Measurements from ENCODE around the gene GALNT2.

The GALNT2 gene

GRCh38 chr1:230050973-230051735 is 15.9 kb upstream of the GALNT2 start:
- no peak for DNase-seq (ENCODE audit: low read depth in 4 of 4, low spot score in 1 of 4)

DNA sequence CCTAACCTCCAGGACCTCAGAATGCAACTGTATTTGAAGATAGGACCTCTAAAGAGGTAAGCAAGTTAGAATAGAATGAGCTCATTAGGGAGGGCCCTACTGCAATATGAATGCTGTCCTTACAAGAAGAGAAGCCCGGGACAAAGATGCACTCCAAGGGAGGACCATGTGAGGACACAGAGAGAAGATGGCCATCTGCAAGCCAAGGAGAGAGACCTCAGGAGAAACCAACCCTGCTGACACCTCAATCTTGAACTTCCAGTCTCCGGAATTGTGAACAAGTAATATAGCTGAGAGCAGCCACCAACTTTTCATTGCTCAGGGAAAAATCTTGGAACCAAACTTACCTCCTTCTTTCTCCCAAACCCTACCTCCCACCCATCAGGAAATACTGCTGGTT is 15.0 kb upstream of the GALNT2 start:
- DNase-seq (ENCODE audit: low read depth in 4 of 4, low spot score in 1 of 4): no peak

DNA sequence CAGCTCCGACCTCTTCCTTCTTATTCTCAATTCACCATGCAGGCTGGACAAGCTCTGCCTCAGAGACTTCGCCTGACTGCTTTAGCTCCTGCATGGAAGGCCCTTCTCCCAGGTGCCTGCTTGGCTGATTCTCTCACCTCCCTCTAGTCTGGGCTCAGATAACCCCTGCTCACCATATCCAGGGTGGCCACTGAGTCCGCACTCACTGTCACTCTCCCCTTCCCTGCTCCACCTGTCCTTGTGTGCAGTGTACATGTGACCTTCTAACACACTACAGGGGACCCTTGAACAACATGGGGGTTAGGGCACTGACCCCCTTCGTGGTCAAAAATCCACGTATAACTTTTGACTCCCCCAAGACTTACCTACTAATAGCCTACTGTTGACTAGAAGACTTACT is 14.4 kb upstream of the GALNT2 start:
- no peak for DNase-seq (ENCODE audit: low read depth in 4 of 4, low spot score in 1 of 4)

GRCh38 chr1:230054092-230054749 is 12.8 kb upstream of the GALNT2 start:
- DNase-seq (ENCODE audit: low read depth in 4 of 4, low spot score in 1 of 4): no peak

DNA sequence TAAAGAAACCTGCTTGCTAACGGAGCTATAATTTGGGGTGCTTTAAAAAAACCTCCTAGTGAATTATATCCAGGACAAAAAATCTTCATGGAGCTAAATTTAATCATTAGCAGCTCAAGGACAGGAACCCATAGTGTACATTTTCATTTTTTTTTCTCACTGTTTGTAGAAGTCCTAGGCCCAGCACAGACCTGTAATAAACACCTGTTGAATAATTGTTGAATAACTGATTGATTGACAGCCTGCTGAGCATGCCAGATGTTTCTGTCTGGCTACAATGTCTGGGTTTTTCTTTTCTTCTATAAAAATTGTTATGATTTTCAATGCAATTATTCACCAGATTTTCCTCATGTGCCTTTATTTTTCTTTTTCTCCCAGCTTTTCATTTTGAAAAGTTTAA is 10.9 kb upstream of the GALNT2 start:
- no peak for DNase-seq (ENCODE audit: low read depth in 4 of 4, low spot score in 1 of 4)

DNA sequence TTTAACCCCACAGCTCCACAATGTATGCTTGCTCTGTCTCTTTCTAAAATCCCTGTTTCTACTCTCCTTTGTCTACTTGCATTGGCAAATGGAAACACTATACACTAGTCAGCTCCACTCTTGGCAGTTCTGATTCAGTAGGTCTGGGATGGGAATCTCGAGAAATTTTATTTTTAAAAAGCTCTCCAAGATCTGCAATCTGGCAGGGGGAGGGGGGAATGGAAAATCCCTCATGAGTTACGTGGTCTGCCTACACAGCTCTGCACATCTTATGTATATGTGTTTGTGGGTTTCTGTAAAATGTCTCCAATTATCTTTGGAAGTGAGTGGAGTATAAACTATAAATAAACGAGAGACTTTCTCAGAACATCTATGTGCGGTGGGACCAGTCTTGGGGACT is 9.9 kb upstream of the GALNT2 start:
- no peak for DNase-seq (ENCODE audit: low read depth in 4 of 4, low spot score in 1 of 4)

GRCh38 chr1:230057681-230058565 is 9.1 kb upstream of the GALNT2 start:
- DNase-seq (ENCODE audit: low read depth in 4 of 4, low spot score in 1 of 4): no peak

DNA sequence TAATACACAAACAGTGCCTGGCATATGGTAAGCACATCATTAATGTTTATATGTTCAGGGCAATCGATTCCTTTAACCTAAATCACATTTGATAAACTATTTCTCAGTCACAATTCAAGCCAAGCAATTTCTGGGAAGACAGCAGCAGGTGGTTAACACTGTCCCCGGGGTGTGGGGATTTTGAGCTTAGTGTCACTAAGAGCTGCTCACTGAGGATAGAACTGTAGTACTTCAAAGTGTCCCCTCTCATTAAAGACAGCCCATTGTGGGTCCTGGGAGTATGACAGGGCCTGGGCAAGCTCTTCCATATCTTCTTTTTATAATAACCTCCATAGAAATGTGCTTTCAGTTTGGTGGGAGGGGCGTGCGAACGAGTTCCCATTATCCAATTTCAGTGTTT is 8.4 kb upstream of the GALNT2 start:
- DNase-seq (ENCODE audit: low read depth in 4 of 4, low spot score in 1 of 4): no peak

DNA sequence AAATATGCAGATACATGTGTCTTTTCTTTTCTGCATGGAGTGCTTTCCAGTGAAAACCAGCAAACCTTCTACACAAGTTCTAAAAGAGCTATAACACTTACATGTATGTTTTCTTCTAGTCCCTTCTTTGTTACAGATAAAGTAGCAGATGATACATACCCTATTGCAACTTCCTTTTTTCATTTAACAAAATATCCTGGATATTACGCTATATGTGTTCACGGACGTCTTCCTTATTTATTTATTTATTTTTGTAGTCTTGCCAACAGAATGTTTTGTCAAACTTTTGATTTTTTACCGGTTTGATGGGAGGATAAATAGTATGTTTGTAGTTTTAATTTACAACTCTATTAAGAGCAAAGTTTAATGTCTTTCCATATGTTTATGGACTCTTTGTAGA is 5.2 kb upstream of the GALNT2 start:
- no peak for DNase-seq (ENCODE audit: low read depth in 4 of 4, low spot score in 1 of 4)

- DNase-seq (ENCODE audit: low read depth in 4 of 4, low spot score in 1 of 4): no peak
These were observed 4.5 kb upstream of the GALNT2 start for GRCh38 chr1:230062521-230062920.

- no peak for DNase-seq (ENCODE audit: low read depth in 4 of 4, low spot score in 1 of 4)
These were observed 2.8 kb upstream of the GALNT2 start for GRCh38 chr1:230064283-230064682.

DNA sequence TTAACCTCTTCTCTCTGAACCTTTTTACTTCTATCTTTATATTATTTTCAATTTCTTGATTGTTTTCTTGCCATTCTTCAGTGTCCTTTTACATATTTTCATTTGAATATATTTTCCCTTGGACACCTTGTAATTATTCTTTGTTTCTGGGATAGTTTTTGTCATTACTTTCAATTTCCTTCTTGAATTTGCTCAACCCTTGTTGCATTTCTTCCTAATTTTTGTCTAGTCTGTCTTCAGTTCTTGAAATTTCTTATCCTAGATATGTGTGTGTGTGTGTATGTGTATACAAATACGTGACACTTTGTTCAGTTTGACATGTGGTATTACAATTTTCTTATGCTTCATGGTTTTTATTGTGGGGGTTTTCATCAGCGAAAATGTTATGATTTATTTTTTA is 1.9 kb upstream of the GALNT2 start:
- no peak for DNase-seq (ENCODE audit: low read depth in 4 of 4, low spot score in 1 of 4)

DNA sequence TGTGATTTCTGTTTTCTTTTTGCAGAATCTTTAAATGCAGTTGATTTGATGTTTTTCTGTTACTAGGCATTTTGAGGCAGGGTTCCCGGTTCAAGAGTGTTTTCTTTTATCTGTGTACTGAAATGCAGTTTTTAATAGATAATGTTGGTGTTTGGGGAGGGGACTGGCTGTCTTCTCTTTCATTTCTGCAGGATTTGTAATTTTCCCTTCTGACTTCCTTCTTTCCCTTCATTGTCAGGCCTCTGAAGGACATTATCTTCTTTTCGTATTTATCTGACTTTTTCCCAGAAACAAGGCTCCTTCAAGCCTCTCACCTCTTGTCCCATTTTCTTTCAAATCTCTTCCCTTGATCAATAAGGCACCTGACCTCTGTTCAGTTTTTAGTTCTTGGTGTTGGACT is 1.5 kb upstream of the GALNT2 start:
- DNase-seq (ENCODE audit: low read depth in 4 of 4, low spot score in 1 of 4): no peak

- DNase-seq (ENCODE audit: low read depth in 4 of 4, low spot score in 1 of 4): no peak
These were observed 1.0 kb upstream of the GALNT2 start for GRCh38 chr1:230066031-230066430.

- no peak for DNase-seq (ENCODE audit: low read depth in 4 of 4, low spot score in 1 of 4)
These were observed 407 bp downstream of the GALNT2 start for GRCh38 chr1:230067419-230067870.

DNA sequence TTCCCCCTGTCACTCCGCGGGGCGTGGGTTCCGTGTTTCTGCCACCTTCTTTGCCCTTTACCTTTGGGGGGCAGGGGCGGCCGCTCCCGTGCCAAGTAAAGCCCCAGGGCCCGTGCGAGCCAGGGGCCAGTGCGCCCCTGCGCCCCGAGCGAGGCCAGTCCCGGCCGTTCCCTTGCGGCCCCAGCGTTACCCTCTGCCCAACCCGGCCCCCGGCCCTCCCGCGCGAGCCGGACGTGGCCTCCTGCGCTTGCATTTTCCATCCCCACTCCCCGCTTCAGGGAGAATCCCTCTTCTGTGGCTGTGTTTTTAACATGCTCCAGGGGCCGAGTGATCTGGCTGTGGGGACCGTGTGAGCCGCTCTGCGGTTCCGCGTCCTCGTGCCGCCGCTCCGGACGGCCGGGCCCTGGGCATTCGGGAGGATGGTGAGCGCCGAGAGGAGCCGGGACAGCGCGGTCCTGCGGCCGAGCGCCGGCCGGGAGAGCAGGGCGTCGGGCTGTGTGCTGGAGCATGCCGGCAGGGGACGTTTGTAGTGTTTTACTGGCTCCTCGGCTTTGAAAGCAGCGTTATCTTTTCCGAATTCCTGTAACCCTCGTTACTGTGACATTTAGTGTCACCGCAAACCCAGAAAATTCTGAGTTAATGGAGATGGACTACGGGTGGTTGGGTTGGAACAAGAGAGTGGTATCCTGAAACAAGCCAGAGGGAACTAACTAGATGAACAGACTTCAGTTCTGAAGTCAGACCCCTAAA is 1.0 kb downstream of the GALNT2 start:
- DNase-seq (ENCODE audit: low read depth in 4 of 4, low spot score in 1 of 4): no peak

DNA sequence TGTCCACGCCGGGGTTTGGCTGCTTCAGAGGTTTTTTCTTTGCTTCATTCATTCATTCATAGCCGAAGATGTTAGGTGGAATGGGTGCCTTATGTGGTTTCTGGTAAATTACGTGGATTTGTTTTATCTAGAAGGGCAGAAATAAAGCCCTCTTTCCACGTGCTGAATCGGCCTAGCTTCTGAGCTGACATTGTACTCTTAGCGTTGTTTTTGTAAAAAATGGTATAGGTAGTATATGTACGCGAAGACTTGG is 1.5 kb downstream of the GALNT2 start:
- DNase-seq (ENCODE audit: low read depth in 4 of 4, low spot score in 1 of 4): no peak

DNA sequence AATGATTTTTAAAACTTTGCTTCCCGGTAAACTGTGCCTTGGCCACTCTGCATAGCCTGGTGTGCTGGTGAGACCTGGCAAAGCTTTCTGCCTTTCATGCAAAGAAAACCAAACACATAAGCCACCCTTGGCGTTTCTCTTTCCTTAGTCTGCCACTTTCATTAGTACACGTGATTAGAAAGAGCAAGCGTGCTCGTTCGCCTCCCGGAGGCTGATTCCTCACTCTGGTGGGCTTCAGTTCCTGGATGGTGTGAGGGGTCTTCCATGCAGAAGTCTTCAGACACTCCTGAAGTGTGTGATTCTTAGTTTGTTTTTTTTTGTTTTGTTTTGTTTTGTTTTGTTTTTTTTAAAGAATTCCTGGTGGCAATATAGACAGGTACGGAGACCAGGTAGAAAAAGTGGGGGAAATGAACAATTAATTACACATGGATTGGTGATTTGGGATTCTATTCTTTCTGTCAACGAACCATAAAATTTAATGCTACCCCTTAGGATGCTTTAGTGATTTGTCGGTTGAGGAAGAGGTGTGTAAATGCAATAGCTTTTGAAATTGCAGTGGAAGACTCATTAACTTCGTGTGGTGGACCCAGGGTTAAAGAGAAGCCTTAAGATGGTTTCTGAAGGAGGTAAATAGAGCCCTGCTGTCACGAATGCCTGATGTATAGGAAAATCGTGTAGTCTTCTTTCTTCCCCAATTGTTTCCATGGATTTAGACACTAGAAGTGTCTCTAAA is 2.1 kb downstream of the GALNT2 start:
- DNase-seq (ENCODE audit: low read depth in 4 of 4, low spot score in 1 of 4): no peak

DNA sequence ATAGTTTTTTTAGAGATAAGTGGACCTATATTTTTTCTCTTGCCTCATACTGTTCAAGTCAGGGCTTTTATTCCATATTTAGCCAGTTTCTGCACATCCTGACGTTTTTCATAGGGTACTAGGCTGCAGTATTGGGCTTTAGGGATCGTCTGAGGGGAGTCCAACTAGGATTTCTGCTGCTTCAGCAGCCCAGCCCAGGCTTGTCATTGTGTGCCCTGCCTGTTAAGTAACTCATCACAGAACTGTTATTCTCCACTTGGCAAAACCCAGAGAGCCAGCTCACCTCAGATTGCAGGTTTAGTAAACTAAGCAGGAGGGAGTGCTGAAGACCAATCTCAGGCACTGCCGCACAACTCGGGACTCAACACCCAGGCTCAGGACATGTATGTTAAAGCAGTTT is 2.8 kb downstream of the GALNT2 start:
- DNase-seq (ENCODE audit: low read depth in 4 of 4, low spot score in 1 of 4): no peak

DNA sequence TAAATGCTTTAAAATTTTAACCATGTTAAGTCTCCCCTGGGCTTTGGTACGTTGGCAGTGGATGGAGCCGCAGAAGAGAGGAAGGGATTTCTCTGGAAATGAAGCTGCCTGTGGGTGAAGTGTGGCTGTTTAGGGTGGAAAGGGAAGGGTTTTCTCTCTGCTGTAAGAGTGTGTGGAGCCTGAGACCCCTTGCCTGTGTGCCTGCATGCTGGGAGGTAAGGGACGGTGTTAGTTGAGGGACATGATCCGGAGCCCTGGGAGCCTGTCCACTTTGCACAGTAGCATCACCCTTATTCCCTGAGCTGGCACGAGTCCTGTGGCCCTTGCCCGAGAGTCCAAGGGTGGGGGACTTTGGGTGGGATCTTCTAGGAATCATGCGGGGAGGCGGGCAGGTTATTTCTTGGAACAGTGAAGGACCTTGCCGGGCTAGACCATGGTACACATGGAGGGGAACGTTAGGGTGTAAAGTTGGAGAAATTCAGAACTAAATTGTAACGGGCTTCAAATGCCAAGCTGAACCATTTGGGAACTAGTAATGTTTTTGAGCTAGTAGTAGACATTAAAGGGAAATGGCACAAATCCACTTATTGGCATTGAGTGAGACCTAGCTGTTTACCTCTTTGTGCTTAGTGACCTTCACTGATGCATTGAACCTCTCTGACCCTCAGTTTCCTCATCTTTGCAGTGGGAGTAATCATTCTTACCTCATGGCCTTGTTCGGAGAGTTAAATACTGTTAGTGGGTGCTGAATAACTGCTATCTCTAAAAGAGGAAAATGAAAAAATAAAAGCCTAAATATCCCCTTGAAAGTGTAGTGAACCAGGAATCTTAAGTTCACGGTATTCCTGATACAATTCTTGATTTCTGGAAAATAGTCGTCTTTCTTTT is 3.5 kb downstream of the GALNT2 start:
- no peak for DNase-seq (ENCODE audit: low read depth in 4 of 4, low spot score in 1 of 4)
